DOHH2 (cell line): ENCODE measurements around the gene DSP.

Experiments used
- CTCF ChIP-seq: fragments of 200-600 bp; sonication (generic); IDR thresholded peaks from one replicate; pipeline ENCODE4 v1.5.1; 2014; ENCODE audit warnings: antibody characterized with exemption, mild to moderate bottlenecking, low read depth, low read length; ENCODE audit not compliant: poor library complexity, severe bottlenecking
- EZH2phosphoT487 ChIP-seq: fragments of 200-600 bp; sonication (generic); IDR thresholded peaks from 2 replicates; pipeline ENCODE4 v1.6.1; 2017; ENCODE audit warnings: borderline replicate concordance, mild to moderate bottlenecking, antibody characterized with exemption, low read length, moderate library complexity, mixed read lengths

GRCh38 chr6:7542065-7542873 lies 798 bp downstream of the DSP start:
- TF ChIP-seq CTCF (no peak), EZH2phosphoT487 (no peak)
